ENCODE measurements around the gene NMNAT3. TPM values are rescaled to one million over a fixed set of nuclear protein-coding genes. Genes with fewer than 3 reads are reported as not detected.

The NMNAT3 gene
- total and polyA plus RNA-seq, 12 donors, result 4.2 to 12.4 (median 7.7) TPM

GRCh38 chr3:139610886-139611285 lies 66.9 kb downstream of the NMNAT3 start:
- TF ChIP-seq CTCF (IDR thresholded peaks at IDR 0.05), result no peak
- no peak for TF ChIP-seq POLR2A (IDR thresholded peaks at IDR 0.05)

GRCh38 chr3:139608924-139609323 lies 68.8 kb downstream of the NMNAT3 start:
- Histone ChIP-seq H3K27me3 (no peaks in the 10 kb centered on the region), H3K4me3 (no peak overlapping the region), H3K27ac (no peak overlapping the region), H3K4me1 (replicated peaks in 1 of 2) (no peaks in the 10 kb centered on the region), H3K36me3 (replicated peaks in 1 of 2) (no peaks in the 10 kb centered on the region), H3K9me3 (replicated peaks in 1 of 3) (no peaks in the 10 kb centered on the region)
- 75 to 82% (median 78%) methylated on average over 3 of the region's 3 CpGs for WGBS, 4 donors
- DNase-seq, result no peak
- intact Hi-C loops (cut with DNase I), result no loop called here
- TF ChIP-seq CTCF (IDR thresholded peaks at IDR 0.05) (no peak), POLR2A (IDR thresholded peaks at IDR 0.05) (no peak)

More at GRCh38 chr3:139610886-139611285, 66.9 kb downstream of the NMNAT3 start:
- Histone ChIP-seq H3K27ac (no peak overlapping the region), H3K36me3 (replicated peaks in 1 of 2) (no peaks in the 10 kb centered on the region), H3K27me3 (no peaks in the 10 kb centered on the region), H3K4me1 (replicated peaks in 1 of 2) (no peaks in the 10 kb centered on the region), H3K9me3 (replicated peaks in 1 of 3) (no peaks in the 10 kb centered on the region), H3K4me3 (no peak overlapping the region)
- intact Hi-C loops (cut with DNase I), result no loop called here
- 64 to 67% (median 65%) methylated on average over 4 of the region's 4 CpGs for WGBS, 4 donors
- no peak for DNase-seq

DNA sequence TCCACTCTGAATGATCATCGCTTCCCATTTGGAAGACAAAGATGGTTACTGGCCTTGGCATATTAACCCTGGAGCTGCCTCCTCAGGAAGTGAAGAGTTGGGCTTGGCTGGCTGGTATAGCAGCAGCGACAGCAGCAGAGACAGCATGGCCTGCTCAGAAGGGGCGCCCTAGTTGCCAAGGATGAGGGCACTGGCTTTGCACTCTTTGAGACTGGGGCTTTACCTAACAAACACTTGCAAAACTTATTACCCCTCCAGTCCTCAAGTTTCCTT lies 69.7 kb downstream of the NMNAT3 start:
- TF ChIP-seq POLR2A (IDR thresholded peaks at IDR 0.05), result no peak
- no peak for TF ChIP-seq CTCF (IDR thresholded peaks at IDR 0.05)
- Histone ChIP-seq H3K27me3 (no peaks in the 10 kb centered on the region), H3K9me3 (replicated peaks in 1 of 3) (no peaks in the 10 kb centered on the region), H3K36me3 (replicated peaks in 1 of 2) (no peaks in the 10 kb centered on the region), H3K4me3 (no peak overlapping the region), H3K4me1 (replicated peaks in 1 of 2) (no peaks in the 10 kb centered on the region), H3K27ac (no peak overlapping the region)
- no peak for DNase-seq
- WGBS, 4 donors, result 84 to 97% (median 91%) methylated on average over 3 of the region's 3 CpGs
- intact Hi-C loops (cut with DNase I), result no loop called here

- intact Hi-C loops (cut with DNase I), result no loop called here
Observed at GRCh38 chr3:139607257-139608107, 70.3 kb downstream of the NMNAT3 start.

DNA sequence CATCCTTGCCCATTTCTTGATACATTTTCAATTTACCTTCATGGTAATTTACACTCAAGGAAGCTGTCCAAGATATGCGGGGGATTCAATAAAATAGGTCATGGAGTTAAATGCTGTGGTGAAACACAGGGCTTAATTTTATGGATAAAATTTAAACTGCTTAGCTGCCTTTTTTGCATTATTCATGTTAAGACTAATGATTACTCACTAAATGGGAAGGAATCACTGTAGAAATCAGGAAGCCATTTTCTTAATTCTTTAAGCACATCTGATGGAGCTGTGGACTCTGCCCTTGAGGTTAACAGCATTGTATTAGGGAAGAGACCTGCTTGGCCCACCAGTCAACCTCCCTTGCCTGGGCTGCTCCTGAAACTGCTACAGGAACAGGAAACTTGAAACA lies 75.8 kb downstream of the NMNAT3 start:
- Histone ChIP-seq H3K27me3 (no peaks in the 10 kb centered on the region), H3K9me3 (replicated peaks in 1 of 3) (no peaks in the 10 kb centered on the region), H3K4me1 (replicated peaks in 1 of 2) (no peaks in the 10 kb centered on the region), H3K36me3 (replicated peaks in 1 of 2) (no peaks in the 10 kb centered on the region), H3K4me3 (no peak overlapping the region), H3K27ac (no peak overlapping the region)
- intact Hi-C loops (cut with DNase I), result no loop called here
- DNase-seq, result no peak
- TF ChIP-seq POLR2A (IDR thresholded peaks at IDR 0.05) (no peak), CTCF (IDR thresholded peaks at IDR 0.05) (no peak)
- WGBS, 4 donors, result 93 to 95% (median 94%) methylated on average over 1 of the region's 1 CpG

More at GRCh38 chr3:139607257-139608107, 70.3 kb downstream of the NMNAT3 start:
- Histone ChIP-seq H3K36me3 (replicated peaks in 1 of 2) (no peaks in the 10 kb centered on the region), H3K4me3 (no peak overlapping the region), H3K27ac (no peak overlapping the region), H3K27me3 (no peaks in the 10 kb centered on the region), H3K9me3 (replicated peaks in 1 of 3) (no peaks in the 10 kb centered on the region), H3K4me1 (replicated peaks in 1 of 2) (no peaks in the 10 kb centered on the region)
- TF ChIP-seq POLR2A (IDR thresholded peaks at IDR 0.05), result no peak
- WGBS, 4 donors, result 80 to 89% (median 84%) methylated on average over 2 of the region's 2 CpGs
- no peak for DNase-seq

Data from adrenal gland (tissue), 12 donors.